ENCODE results near the gene KRTAP19-3.
A peak's percentile ranks its signal among the peaks of the same experiment; 100 is the strongest.
"Not testable (repeated sequence)": the region's sequence is repeated elsewhere in the genome, so short reads cannot be mapped to it uniquely, and the experiment has no call there.

The KRTAP19-3 gene

GRCh38 chr21:30491963-30492428 lies at the start of gene KRTAP19-3:
Gene KRTAP19-3 (minus strand): TSS chr21:30492013. CDS start chr21:30491957, 56 bp downstream.
- DNase-seq (ENCODE audit: low spot score) = no peak

- DNase-seq (ENCODE audit: low spot score) = no peak
These were observed 27.1 kb upstream of the KRTAP19-3 start for GRCh38 chr21:30518876-30519275.

DNA sequence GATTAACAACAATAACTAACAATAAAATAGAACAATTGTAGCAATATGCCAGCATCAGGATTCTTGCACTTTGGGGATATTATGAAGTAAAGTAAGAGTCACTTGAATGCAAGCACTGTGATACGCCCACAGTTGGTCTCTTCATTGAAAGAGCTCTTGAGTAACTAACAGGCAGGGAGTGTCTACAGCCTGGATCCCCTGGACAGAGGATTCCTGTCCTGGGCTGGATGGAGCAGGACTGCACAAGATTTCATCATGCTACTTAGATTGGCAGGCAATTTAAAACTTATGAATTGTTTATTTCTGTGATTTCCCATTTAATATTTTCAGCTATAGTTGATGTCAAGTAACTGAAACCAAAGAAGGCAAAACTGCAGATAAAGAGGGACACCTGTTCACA lies 23.9 kb upstream of the KRTAP19-3 start:
- no peak for DNase-seq (ENCODE audit: low spot score)

DNA sequence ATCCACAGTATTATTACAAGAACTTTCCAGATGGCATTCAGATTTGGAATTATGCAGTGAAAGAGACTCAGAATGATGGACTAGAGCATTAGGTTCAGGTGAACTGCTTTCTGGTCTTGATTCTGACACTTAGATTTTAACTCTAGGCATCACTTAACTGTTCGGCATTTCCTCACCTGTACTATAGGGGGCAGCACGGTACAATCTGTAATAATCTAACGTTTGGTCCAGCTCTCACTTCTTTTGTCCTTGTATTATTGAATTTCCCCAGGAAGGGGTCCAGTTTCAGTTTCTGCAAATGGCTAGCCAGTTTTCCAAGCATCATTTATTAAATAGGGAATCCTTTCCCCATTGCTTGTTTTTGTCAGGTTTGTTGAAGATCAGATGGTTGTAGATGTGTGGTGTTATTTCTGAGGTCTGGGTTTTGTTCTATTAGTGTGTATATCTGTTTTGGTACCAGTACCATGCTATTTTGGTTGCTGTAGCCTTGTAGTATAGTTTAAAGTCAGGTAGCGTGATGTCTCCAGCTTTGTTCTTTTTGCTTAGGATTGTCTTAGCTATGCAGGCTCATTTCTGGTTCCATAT lies 13.9 kb upstream of the KRTAP19-3 start:
- not testable (repeated sequence) for DNase-seq (ENCODE audit: low spot score)

DNA sequence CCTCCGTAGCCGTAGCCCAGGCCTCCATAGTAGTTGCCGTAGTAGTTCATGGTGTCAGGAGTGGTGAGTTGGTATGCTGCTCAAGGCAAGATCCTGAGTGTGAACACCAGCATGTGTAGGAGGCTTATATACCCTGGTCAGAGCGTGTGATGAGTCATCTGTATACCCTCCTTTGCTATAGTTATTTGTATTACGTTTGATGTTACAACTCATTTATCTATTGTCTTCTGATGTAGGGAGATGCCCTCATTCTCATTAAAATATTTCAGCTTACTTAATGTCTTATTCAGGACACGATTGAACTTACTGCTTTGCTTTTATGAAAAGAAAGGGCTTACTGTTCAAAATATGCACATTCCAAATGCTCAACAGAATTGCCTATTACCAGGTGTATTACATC lies 10.2 kb upstream of the KRTAP19-3 start, which contains the start of gene KRTAP19-5:
KRTAP19-5 (minus strand) TSS at position 101 of the 400 bp plus-strand sequence; CDS start at position 50, 51 bp downstream.
- no peak for DNase-seq (ENCODE audit: low spot score)

- DNase-seq (ENCODE audit: low spot score) = no peak
These were observed 5.3 kb upstream of the KRTAP19-3 start, which contains the start of gene KRTAP19-4 for GRCh38 chr21:30497065-30497464. Gene KRTAP19-4 (minus strand): TSS chr21:30497165. CDS start chr21:30497110, 55 bp downstream.

GRCh38 chr21:30487336-30487735 lies 4.5 kb downstream of the KRTAP19-3 start, which contains the start of gene KRTAP19-2:
Gene KRTAP19-2 (minus strand): TSS chr21:30487436. CDS start chr21:30487348, 88 bp downstream.
- DNase-seq (ENCODE audit: low spot score) = no peak

- no peak for DNase-seq (ENCODE audit: low spot score)
These were observed 5.6 kb downstream of the KRTAP19-3 start for GRCh38 chr21:30486180-30486579.

DNA sequence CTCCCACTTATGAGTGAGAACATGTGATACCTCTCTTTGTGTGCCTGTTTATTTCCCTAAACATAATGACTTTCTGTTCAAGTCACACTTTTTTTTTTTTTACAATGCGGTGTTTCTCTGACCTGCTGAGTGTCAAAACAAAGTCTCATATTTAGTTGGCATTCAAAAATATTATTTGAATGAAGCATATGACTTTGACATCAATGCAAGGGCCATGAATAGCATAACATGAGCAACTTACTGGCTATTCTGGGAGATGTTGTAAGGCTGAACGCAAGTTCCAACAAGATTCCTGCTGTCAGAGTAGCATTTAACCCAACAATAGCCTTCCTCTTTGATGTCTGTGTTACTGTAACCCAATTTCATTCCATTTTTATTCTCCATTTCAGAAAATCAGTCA lies 9.7 kb downstream of the KRTAP19-3 start:
- DNase-seq (ENCODE audit: low spot score) = no peak

DNA sequence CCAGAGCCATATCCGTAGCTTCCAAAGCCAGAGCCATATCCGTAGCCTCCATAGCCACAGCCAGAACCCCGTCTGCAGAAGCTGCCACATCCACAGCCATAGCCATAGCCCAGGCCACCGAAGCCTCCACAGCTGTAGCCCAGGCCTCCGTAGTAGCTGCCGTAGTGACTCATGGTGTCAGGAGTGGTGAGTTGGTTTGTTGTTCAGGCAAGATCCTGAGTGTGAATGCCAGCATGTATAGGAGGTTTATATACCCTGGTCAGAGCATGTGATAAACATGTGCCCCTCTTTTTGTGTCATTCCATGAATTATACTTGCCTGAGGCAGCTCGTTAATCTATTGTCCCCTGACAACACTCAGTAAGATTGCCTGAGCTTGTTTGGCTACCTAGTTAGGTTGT lies 11.7 kb downstream of the KRTAP19-3 start, which contains the start of gene KRTAP19-1:
KRTAP19-1 (minus strand) TSS at position 223 of the 400 bp plus-strand sequence; CDS start at position 173, 50 bp downstream.
- no peak for DNase-seq (ENCODE audit: low spot score)

DNA sequence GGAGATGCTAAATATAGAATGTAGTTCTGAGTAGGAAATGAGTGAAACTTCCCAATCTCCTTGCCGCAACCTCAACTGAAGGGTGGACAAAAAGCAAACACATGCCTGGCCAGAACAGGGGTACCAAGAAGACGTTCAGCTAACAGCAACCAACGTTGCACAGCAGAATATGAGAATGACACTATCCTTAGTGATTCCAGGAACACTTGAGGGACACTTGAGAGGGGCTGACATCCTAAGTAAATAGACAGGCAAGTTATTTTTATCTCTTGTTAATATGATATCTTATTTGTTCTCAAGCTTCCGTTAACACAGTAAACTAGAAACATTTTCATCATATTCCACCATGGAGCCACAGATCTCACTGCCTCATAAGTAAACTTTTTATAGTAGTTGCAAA lies 12.6 kb downstream of the KRTAP19-3 start:
- DNase-seq (ENCODE audit: low spot score) = no peak

DNA sequence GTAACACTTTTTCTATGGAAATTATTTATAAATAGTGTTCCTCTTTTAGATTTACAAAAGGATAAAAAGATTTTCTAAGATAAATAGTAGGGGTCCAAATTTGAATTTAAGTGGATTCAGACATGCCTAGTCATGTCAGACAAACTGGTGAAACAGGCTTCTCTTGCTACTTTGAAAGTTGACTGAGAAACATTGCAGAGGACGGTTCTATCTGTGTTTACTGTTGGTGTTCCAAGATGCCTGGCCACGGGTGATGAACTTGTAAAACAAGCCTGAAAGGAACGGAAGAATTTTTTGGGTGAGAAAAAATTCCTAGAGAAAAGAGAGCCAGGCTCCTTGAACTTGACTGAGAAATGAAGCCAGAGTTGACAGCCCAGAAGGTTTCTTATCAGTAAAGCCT lies 13.8 kb downstream of the KRTAP19-3 start:
- no peak for DNase-seq (ENCODE audit: low spot score)

DNA sequence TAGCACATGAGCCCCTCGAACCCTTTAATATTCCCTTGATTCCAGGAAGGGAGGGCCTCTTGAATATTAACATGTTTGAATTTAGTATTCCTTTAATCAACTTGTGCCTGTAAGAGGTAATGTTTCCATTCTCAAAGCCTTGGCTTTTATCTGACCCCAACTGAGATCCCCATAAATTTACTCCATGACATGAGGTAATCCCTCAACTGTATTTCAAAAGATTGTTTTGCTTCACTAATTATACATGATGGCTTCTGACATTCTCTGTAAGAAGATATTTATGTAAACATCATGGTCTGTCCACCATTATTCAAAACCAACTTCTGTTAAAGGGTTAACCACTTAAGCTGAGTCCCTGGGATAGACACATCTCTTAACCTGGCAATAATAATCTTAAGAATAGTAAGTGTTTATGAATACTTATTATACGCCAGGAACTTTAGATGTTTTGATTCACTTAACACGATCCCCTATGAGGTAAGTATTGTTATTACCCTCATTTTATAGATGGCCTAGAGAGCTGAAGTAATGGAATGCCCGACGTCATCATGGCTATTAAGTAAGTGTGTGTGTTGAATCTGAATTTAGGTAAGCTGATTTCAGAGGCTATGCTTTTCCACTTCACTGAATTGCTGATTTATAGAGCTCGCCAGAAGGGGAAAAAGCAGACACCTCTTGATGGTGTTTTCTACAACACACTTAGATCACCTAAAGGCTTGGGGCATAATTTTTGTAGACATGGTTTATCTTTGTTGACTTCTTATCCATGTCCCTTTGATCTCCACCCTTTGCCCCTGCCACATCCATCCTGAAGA lies 22.7 kb downstream of the KRTAP19-3 start:
- DNase-seq (ENCODE audit: low spot score) = no peak

DNA sequence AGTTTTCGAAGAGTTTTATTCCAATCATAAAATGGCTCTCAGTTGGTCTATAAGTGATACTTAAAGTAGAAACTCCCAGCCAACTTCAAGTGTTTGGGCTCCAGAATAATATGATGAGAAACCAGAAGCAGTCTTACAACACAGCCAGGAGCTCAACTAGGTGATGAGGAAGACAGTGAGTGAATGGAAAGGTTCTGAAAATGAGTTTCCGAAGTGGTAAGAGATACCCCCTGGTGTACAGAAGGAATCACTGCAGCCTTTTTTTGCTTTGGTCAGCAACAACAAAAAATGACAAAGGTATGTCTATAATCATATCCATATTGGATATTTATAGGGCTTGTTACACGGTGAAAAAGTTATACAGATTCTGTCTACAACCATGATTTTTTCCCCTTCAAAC lies 28.1 kb downstream of the KRTAP19-3 start:
- DNase-seq (ENCODE audit: low spot score) = peak; percentile 37

- DNase-seq (ENCODE audit: low spot score) = no peak
These were observed 43.3 kb downstream of the KRTAP19-3 start for GRCh38 chr21:30448514-30448913.

DNA sequence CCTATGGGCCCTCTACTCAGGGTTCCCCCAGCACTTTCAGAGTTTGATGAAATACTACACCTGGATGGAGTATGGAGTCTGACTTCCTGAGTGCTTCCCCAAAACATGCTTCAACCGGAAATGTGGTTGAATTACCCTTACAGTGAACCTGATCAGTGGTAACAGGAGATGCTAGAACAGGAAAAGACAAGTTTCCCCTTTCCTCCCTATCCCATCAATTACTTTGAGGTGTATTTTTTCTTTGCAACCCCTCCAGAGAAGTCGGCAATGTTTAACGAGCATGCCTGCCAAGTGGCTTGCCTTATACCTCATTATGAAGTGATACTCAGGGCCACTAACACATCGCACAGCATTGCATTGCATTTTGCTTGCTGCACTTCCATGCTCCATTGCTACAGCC lies 44.8 kb downstream of the KRTAP19-3 start:
- DNase-seq (ENCODE audit: low spot score) = no peak

GRCh38 chr21:30444204-30444603 lies 47.6 kb downstream of the KRTAP19-3 start:
- no peak for DNase-seq (ENCODE audit: low spot score)

- no peak for DNase-seq (ENCODE audit: low spot score)
These were observed 48.6 kb downstream of the KRTAP19-3 start for GRCh38 chr21:30443226-30443625.
